ENCODE measurements around the gene HYDIN.

- TF ChIP-seq REST (IDR thresholded peaks at IDR 0.05; ENCODE audit: low read depth, low read length) (no peak), TAF1 (IDR thresholded peaks at IDR 0.05; ENCODE audit: borderline replicate concordance, low read depth, low read length) (no peak), CTCF (IDR thresholded peaks at IDR 0.05) (no peak), PBX3 (IDR thresholded peaks at IDR 0.05) (no peak), NFIC (IDR thresholded peaks at IDR 0.05; ENCODE audit: borderline replicate concordance) (no peak), CHD2 (IDR thresholded peaks at IDR 0.05; ENCODE audit: low read length, partially characterized antibody) (no peak), MAX (IDR thresholded peaks at IDR 0.05; ENCODE audit: low read depth) (no peak), RFX5 (IDR thresholded peaks at IDR 0.05; ENCODE audit: low read length) (no peak), POLR2AphosphoS5 (IDR thresholded peaks at IDR 0.05; ENCODE audit: low read depth, low read length) (no peak), RAD21 (IDR thresholded peaks at IDR 0.05; ENCODE audit: low read length) (no peak), EZH2phosphoT487 (IDR thresholded peaks at IDR 0.05; ENCODE audit: borderline replicate concordance, low read depth) (no peak), FOXJ3 (CRISPR knock-in tag; IDR thresholded peaks at IDR 0.05) (no peak)
Observed at GRCh38 chr16:70766658-70767057, 463.9 kb downstream of the HYDIN start.
